H1 (cell line): ENCODE measurements around the gene OXTR. TPM values are rescaled to one million over a fixed set of nuclear protein-coding genes. Genes with fewer than 3 reads are reported as not detected.

Experiments
- BACH1 ChIP-seq: IDR thresholded peaks from 2 replicates; pipeline ENCODE4 v1.6.1; 2012; ENCODE audit warnings: low read length, improper control_type of control experiment
- CREB1 ChIP-seq: IDR thresholded peaks from 2 replicates; pipeline ENCODE4 v1.6.1; 2012; ENCODE audit warnings: inconsistent platforms
- HDAC2 ChIP-seq, 2 experiments: fragments of 300-600 bp in 1 of 2; sonication (generic) in 1 of 2; IDR thresholded peaks; 2 replicates each; pipeline ENCODE4 v1.6.1; 2011 to 2012; ENCODE audit warnings: low read depth in 2 of 2, low read length in 2 of 2, mild to moderate bottlenecking in 2 of 2, moderate library complexity in 2 of 2, borderline replicate concordance in 1 of 2, inconsistent platforms in 1 of 2
- KDM1A ChIP-seq: fragments of 200-600, 300-600 bp; sonication (generic); IDR thresholded peaks from 2 replicates; pipeline ENCODE4 v1.7.1; 2016; ENCODE audit warnings: mild to moderate bottlenecking, low read length, borderline replicate concordance
- KDM5A ChIP-seq: fragments of 200-600 bp; IDR thresholded peaks from 2 replicates; pipeline ENCODE4 v1.7.1; 2012; ENCODE audit warnings: mild to moderate bottlenecking, low read length, inconsistent platforms, mixed read lengths
- polyA plus RNA-seq, 7 experiments: library from polyadenylated mRNA; depleted of rRNA in 3 of 7; stranded (reverse) in 5 of 7; unstranded in 2 of 7; fragments of >200 nt in 5 of 7; fragments of 200-250 nt in 2 of 7; gene quantifications; 1 replicate in 5 of 7; 2 replicates in 1 of 7; 4 replicates in 1 of 7; pipeline versions ENCODE4 v1.2.1 to v1.2.3, GENCODE V29; 2011 to 2013; ENCODE audit warnings: missing spikeins in 2 of 7, mixed read lengths in 2 of 7
- total RNA-seq: library from RNA; stranded (reverse); fragmentation: NEBNext Ultra II Directional; extraction: Animal tissue kit (Norgen Biotek cat#: 25700); gene quantifications from 2 replicates; pipeline ENCODE4 v1.2.1, GENCODE V29; 2021
- TF ChIP-seq, protein P1 (sequence below): fragments of 300-600 bp; sonication (generic); IDR thresholded peaks from 2 replicates; pipeline ENCODE4 v1.7.1; 2012; ENCODE audit warnings: low read length, moderate library complexity, mild to moderate bottlenecking, inconsistent platforms; ENCODE audit not compliant: insufficient replicate concordance

The OXTR gene
- total and polyA plus RNA-seq, 2 of the 8 experiments (the other 6 are each of a cell fraction or from before 2014, with no cell fraction given) = 0.77 to 2.3 TPM

DNA sequence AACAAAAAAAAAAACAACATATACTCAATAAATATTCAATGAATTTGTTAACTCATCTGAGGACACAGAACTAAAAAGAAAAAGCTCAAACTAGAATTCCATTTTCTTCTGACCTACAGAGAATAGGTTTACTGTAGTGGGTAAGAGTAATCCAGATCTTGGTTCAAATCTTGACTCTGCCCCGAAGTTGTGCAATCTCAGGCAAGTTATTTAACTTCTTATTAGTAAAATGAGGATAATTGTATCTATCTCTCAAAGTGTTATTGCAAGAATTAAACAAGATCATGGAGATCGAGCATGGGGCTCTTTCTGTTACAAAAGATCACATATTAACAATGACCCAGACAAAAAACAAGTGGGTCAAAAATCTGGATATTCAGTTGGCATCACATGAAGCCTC lies 41.1 kb upstream of the OXTR start (continued):
- TF ChIP-seq KDM1A (no peak), HDAC2 (IDR thresholded peaks at IDR 0.05; ENCODE audit: borderline replicate concordance in 1 of 2, low read depth in 2 of 2, low read length in 2 of 2) (no peak), CREB1 (no peak), BACH1 (no peak), KDM5A (no peak)
- TF ChIP-seq, protein P1, sequence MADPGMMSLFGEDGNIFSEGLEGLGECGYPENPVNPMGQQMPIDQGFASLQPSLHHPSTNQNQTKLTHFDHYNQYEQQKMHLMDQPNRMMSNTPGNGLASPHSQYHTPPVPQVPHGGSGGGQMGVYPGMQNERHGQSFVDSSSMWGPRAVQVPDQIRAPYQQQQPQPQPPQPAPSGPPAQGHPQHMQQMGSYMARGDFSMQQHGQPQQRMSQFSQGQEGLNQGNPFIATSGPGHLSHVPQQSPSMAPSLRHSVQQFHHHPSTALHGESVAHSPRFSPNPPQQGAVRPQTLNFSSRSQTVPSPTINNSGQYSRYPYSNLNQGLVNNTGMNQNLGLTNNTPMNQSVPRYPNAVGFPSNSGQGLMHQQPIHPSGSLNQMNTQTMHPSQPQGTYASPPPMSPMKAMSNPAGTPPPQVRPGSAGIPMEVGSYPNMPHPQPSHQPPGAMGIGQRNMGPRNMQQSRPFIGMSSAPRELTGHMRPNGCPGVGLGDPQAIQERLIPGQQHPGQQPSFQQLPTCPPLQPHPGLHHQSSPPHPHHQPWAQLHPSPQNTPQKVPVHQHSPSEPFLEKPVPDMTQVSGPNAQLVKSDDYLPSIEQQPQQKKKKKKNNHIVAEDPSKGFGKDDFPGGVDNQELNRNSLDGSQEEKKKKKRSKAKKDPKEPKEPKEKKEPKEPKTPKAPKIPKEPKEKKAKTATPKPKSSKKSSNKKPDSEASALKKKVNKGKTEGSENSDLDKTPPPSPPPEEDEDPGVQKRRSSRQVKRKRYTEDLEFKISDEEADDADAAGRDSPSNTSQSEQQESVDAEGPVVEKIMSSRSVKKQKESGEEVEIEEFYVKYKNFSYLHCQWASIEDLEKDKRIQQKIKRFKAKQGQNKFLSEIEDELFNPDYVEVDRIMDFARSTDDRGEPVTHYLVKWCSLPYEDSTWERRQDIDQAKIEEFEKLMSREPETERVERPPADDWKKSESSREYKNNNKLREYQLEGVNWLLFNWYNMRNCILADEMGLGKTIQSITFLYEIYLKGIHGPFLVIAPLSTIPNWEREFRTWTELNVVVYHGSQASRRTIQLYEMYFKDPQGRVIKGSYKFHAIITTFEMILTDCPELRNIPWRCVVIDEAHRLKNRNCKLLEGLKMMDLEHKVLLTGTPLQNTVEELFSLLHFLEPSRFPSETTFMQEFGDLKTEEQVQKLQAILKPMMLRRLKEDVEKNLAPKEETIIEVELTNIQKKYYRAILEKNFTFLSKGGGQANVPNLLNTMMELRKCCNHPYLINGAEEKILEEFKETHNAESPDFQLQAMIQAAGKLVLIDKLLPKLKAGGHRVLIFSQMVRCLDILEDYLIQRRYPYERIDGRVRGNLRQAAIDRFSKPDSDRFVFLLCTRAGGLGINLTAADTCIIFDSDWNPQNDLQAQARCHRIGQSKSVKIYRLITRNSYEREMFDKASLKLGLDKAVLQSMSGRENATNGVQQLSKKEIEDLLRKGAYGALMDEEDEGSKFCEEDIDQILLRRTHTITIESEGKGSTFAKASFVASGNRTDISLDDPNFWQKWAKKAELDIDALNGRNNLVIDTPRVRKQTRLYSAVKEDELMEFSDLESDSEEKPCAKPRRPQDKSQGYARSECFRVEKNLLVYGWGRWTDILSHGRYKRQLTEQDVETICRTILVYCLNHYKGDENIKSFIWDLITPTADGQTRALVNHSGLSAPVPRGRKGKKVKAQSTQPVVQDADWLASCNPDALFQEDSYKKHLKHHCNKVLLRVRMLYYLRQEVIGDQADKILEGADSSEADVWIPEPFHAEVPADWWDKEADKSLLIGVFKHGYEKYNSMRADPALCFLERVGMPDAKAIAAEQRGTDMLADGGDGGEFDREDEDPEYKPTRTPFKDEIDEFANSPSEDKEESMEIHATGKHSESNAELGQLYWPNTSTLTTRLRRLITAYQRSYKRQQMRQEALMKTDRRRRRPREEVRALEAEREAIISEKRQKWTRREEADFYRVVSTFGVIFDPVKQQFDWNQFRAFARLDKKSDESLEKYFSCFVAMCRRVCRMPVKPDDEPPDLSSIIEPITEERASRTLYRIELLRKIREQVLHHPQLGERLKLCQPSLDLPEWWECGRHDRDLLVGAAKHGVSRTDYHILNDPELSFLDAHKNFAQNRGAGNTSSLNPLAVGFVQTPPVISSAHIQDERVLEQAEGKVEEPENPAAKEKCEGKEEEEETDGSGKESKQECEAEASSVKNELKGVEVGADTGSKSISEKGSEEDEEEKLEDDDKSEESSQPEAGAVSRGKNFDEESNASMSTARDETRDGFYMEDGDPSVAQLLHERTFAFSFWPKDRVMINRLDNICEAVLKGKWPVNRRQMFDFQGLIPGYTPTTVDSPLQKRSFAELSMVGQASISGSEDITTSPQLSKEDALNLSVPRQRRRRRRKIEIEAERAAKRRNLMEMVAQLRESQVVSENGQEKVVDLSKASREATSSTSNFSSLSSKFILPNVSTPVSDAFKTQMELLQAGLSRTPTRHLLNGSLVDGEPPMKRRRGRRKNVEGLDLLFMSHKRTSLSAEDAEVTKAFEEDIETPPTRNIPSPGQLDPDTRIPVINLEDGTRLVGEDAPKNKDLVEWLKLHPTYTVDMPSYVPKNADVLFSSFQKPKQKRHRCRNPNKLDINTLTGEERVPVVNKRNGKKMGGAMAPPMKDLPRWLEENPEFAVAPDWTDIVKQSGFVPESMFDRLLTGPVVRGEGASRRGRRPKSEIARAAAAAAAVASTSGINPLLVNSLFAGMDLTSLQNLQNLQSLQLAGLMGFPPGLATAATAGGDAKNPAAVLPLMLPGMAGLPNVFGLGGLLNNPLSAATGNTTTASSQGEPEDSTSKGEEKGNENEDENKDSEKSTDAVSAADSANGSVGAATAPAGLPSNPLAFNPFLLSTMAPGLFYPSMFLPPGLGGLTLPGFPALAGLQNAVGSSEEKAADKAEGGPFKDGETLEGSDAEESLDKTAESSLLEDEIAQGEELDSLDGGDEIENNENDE = no peak
- TF ChIP-seq, all 59 proteins: peak for 0
